GM18508 (cell line): ENCODE results near the gene SS18L1.
"Not testable (repeated sequence)": the region's sequence is repeated elsewhere in the genome, so short reads cannot be mapped to it uniquely, and the experiment has no call there.

Experiments used
- ATAC-seq: cut with Tn5 transposase; IDR thresholded peaks from one replicate; pipeline ENCODE4 v1.9.1; 2021; ENCODE audit warnings: moderate number of reproducible peaks; ENCODE audit not compliant: insufficient read depth, unreplicated experiment

The SS18L1 gene, protein sequence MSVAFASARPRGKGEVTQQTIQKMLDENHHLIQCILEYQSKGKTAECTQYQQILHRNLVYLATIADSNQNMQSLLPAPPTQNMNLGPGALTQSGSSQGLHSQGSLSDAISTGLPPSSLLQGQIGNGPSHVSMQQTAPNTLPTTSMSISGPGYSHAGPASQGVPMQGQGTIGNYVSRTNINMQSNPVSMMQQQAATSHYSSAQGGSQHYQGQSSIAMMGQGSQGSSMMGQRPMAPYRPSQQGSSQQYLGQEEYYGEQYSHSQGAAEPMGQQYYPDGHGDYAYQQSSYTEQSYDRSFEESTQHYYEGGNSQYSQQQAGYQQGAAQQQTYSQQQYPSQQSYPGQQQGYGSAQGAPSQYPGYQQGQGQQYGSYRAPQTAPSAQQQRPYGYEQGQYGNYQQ

DNA sequence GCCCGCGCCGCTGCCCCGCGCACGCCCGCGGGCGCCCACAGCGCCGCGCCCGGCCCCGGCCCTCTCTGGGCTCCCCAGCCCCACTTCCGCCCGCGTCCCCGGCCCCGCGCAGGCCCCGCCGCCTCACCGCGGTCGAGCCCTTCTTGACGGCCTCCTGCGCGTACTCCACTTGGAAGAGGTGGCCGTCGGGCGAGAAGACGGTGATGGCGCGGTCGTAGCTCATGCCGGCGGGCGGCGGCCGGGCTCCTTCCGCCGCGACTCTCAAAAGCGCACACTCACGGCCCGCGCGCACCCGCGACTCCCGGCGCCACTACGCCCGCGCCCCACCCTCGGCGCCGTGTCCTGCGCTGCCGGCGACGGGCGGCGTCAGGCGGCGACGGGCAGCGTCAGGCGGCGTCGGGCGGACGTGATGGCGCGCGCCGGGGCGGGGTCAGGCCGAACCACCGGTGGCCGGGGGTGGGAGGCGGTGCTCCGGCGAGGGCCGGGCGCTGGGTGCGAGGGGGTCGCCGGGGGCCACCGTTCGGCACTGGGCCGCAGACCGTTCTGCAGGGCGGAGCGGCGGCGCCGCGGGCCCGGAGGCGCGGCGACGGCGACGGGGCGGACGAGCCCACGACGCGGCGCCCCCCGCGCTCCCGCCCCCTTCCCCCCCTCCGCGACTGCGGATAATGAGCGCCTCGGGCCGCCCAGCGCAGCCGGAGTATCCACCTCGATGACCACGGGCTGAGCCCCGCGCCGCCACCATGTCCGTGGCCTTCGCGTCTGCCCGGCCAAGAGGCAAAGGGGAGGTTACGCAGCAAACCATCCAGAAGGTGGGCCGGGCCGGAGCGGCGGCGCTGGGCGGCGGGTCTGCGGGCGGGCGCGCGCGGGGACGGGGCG, at the start of gene SS18L1, which contains the start of gene PSMA7:
SS18L1 (plus strand) TSS at position 689 of the 876 bp plus-strand sequence; CDS start at position 741, 52 bp downstream.
PSMA7 (minus strand) TSS at position 314 of the 876 bp plus-strand sequence; CDS start at position 223, 91 bp downstream.
- ATAC-seq, result no peak

DNA sequence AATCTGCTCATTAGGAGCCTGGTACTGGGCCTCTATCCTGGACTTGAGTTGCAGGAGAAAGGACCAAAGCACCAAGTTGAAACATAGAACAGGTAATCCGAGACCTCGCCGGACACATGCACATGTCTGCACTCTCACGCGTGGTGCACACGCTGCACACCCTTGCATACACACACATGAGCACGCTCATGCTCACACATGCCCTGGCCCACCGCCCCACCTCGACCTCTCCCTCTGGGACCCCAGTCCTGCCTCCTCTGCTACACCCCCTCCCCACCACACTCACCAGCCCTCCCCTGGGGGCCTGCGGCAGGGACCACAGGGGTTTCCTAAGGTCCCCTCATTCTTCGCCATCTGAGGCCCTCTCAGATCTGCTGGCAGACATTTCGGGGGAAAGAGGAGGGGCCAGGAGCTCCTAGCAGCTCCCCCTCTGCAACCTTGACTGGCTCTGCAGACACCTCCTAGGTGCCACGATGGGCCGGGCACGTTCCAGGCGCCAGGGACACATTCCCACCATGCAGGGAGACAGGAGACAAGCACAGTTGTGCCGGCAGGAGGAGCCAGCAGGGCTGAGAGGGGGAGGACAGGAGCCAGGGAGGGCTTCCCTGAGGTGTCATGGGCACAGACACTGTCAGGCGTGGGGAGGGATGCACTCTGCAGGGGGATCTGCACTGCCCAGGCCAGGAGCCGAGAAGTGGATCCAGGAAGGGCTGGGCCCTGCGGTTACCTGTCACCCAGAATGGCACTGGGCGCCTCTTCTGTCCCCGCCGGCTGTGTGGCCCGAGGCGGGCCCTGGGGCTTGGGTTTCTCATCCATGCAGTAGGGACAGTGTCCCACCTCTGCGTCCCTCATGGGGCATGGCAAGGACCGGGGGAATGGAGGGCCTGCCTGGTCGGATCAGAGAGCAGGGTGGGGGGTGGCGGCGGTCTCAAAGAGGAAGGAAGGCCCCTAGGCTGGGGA, 46.9 kb upstream of the SS18L1 start:
- no peak for ATAC-seq

DNA sequence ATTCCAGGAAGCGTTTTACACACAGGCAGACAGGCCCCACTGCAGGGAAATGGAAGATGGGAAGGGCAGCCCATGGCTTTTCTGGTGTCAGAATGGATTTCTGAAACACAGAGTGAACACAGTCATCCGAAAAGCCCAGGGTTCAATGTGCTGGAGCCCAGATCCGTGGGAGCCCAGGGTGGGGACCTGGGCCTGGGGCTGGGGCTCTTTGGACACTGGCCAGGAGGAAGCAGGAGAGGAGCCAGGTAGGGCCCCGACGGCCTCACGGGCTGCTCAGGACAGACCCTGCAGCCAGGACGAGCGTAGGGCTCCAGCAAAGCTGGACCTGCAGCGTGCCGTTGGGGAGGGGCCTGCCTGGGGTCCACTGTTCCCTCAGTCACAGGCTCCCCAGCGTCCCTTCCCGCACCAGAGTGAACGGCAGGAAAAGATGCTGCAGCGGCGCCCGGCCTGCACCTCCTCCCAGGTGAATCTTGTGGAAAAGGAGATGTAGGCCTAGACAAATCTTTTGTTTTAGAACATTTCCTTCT, 45.6 kb upstream of the SS18L1 start:
- no peak for ATAC-seq

DNA sequence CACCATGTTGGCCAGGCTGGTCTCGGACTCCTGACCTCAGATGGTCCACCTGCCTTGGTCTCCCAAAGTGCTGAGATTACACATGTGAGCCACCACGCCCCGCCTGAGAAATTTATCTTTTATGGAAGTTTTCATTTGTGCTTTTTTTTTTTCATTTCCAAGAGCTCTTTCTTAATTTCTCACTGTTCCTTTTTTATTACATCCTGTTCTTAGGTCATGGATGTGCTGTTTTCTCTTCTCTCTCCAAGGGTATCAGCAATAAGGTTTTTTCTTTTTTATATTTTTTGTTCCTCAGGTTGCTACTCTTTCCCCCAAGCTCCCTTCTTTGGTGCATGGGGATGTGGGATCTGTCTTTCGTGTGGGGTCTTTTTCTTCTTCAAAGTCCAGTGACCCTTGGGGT, 42.5 kb upstream of the SS18L1 start:
- no peak for ATAC-seq

DNA sequence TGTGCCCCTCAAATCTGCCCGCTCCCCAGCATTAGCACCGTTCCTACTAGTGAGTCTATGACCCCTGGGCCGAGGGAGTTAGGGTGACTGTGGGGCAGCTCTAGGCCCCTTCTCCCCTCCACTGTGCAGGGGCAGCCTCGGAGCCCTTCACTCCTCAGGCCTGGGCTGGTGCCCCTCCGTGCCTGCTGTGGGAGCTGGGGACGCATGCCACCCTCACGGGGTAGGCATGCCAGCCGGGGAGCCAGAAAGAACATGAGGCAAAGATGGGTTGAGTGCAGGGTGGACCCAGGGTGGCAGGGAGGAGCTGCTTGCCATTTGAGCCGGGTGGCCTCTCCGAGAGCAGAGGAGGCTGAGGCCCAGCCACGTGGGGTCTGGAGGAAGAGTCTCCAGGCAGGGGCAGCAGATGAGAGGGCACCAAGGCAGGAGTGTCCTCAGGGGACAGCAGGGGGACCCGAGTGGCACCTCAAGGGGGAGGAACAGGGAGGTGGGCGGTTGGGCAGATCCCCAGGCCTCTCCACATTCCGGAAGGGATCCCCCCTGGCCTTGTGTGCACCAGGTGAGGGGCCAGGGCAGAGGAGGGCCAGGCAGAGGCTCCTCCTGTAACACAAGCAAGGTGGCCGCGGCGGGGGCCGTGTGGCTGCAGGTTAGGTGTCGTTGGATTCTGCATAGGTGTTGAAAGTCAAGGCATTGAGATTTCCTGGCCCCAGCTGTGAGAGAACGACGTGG, 39.9 kb upstream of the SS18L1 start:
- ATAC-seq, result no peak

DNA sequence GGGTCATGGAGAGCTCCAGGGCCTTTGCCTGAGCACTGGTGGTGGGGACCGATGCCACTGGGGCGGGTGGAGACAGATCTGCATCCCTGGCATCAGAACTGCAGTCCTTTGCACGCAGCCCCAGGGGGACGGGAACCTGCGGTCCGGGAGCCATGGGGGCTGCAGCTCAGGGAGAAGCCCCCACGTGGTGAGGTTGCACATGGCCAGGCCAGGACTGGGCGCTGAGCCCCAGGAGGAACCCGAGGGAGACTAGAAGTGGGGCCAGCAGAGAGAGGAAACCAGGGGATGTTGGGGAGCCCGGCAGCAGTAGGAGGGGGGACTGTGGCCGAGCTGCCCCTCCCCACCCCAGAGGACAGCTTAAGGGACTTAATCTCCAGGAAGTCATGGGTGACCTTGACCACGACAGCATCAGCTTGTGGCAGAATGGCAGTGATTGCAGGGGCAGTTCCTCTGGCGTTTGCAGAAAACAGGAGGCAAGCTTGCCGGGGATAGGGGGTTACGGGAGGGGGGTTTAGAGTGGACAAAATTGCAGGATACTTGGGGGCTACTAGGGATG, 39.3 kb upstream of the SS18L1 start:
- ATAC-seq, result no peak

DNA sequence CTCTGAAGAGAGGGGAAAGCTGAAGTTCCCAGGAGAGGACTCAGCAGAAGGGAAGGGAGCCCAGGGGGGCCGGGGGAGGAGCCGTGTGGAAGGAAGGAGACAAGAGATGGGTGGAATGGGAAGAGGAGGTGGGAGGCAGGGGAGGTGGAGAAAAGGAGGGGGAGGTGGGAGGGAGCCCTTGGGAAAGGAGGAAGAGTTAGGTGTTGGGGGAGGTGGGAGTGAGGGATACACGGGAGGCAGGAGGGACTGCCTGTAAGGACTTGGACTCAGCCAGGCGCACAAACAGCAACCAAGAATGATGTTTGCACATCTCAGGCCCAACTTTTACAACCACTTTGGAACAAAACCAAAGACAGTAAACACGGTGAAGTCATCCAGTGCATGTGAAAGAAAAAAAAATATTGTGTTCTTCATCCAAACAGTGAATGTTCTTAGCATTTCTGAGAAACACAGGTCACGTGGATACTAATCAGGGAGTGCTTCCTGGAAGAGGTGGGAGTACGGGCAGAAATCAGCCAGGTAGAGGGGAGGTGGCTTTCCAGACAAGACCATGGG, 38.7 kb upstream of the SS18L1 start:
- ATAC-seq, result no peak

DNA sequence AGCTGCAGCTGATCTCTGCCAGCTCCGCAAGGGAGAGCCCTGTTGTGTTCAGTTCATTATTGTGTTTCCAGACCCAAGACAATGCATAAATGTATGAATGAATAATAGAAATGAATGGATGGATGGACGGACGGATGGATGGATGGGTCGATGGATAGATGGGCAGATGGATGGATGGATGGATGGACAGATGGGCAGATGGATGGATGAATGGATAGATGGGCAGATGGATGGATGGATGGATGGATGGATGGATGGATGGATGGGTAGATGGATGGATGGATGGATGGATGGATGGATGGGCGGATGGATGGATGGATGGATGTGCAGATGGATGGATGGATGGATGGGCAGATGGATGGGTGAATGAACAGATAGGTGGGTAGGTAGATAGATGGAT, 38.0 kb upstream of the SS18L1 start:
- ATAC-seq, result no peak

DNA sequence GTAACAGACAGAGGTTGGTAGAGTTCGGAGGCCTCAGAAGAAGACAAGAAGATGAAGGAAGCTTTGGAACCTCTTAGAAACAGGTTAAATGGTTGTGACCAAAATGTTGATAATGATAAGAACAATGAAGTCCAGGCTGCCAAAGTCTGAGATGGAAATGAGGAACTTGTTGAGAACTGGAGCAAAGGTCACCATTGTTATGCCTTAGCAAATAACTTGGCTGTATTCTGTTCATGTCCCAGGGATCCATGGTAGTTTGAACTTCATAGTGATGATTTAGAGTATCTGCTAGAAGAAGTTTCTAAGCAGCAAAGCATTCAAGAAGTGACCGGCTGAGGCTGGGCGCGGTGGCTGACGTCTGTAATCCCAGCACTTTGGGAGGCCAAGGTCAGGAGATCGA, 32.4 kb upstream of the SS18L1 start:
- no peak for ATAC-seq

DNA sequence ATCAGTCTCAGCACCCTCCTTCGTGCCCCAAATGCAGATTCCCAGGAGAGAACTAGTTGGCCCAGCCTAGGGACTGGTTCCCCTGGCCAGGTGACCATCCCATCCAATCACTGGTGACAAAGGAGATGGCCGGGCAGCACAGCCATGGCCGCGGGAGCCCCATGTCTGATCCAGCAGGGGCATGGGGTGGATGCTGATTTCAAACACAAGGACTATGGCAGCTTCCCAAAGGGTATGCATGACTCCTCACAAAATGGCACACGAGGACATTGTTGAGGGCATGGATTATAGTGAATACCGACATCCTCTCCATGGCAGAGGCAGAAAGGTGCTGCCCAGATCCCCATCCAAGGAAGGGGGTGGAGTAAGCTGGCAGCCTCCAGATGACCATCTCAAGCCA, 31.2 kb upstream of the SS18L1 start:
- ATAC-seq, result no peak

DNA sequence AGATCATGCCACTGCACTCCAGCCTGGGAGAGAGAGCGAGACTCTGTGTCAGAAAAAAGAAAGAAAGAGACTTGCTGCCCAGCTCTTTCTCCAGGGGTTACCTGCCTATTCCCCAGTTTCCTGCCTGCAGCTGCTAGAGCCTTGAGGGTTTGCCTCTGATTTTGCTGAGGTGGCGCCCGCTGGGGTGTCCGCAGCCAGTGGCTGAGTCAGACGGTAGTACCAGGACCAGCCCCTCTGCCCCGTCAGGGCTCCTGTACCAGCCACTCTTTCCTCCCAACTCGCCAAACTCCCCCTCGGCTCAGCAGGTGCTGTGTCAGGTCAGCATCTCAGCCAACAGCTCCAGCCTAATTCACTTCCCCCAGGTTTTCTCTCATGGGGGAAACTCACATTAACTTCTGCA, 28.7 kb upstream of the SS18L1 start:
- no peak for ATAC-seq

DNA sequence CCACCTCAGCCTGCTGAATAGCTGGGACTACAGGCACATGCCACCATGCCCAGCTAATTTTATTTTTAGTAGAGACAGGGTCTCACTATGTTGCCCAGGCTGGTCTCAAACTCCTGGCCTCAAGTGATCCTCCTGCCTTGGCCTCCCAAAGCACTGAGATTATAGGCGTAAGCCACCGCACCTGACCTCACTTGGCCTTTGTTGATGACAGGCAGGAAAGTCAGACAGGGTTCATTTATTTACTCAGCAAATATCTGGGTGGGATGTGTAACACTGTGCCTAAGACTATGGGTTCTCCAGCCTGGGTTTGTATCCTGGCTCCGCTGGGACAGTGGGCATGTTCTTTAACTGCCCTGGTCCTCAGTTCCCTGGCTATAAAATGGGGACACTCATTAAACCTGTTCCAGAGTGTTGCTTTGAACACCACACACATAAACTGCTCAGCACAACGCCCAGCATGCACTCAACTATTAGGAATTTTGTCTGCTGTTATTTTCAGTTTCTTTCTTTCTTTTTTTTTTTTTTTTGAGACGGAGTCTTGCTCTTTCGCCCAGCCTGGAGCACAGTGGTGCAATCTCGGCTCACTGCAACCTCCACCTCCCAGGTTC, 27.7 kb upstream of the SS18L1 start:
- ATAC-seq, result not testable (repeated sequence)

DNA sequence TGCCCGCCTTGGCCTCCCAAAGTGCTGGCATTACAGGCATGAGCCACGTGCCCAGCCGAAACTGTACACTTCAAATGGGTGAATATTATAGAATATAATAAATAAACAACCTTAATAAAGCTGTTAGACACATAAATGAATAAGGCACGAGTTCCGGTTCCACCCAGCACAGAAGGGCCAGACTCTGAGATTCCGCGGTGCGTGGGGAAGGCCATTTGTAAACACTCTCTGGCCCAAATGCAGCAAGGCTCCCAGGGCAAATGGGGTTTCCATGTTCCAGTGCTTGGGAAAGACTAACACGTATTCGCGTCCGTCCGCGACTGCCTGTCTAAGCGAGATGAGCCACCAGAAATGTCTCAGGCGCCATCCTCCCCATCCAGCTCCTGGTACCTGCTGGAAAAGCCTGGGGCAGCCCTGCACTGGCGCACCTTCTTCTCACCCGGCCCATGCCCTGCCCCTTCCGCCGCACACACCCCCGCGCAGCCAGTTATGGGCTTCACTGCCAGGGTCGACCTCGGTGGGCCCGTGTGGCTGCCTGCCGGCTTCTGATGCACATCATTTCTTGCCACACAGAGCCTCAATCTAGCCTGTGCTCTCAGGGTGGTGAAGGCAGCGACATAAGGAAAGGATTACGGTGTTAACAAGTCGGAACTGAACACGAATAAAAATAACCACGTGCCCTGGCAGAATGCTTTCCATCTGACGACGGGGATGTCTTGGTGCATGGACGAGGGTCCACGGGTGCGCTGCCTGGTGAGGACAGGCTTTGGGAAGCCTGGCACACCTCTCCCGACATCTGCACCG, 26.8 kb upstream of the SS18L1 start:
- no peak for ATAC-seq

DNA sequence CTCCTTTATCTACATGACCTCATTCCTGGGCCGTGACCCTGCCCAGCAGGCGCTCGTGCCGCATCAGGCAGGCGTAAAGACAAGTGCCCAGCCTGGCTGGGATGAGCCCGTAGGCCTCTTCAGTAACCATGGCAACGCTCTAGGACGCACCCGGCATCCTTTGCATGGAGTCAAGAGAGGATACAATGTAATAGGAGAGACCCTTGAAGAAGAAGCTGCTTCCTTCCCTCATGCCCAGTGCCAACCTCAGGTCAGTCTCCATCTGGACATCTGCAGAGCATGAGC, 26.3 kb upstream of the SS18L1 start:
- ATAC-seq, result no peak

DNA sequence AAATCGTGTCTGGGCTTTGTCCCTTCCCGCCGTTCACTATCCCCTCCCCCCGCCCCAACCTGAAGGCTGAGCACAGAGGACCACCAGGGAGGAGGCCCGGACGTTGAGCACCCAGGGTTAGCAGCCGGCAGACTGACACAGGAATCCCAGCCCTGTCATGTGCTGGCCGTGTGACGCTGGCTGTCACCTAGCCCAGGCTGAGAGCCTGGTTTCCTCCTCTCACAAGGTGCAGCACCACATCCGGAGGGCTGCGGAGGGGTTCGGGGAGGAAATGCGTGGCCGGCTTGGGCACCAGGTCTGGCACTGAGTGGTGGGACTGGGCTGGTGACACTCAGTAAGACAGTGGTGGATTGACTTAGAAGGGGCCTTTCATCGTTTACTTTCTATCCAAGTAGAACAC, 25.9 kb upstream of the SS18L1 start:
- no peak for ATAC-seq

DNA sequence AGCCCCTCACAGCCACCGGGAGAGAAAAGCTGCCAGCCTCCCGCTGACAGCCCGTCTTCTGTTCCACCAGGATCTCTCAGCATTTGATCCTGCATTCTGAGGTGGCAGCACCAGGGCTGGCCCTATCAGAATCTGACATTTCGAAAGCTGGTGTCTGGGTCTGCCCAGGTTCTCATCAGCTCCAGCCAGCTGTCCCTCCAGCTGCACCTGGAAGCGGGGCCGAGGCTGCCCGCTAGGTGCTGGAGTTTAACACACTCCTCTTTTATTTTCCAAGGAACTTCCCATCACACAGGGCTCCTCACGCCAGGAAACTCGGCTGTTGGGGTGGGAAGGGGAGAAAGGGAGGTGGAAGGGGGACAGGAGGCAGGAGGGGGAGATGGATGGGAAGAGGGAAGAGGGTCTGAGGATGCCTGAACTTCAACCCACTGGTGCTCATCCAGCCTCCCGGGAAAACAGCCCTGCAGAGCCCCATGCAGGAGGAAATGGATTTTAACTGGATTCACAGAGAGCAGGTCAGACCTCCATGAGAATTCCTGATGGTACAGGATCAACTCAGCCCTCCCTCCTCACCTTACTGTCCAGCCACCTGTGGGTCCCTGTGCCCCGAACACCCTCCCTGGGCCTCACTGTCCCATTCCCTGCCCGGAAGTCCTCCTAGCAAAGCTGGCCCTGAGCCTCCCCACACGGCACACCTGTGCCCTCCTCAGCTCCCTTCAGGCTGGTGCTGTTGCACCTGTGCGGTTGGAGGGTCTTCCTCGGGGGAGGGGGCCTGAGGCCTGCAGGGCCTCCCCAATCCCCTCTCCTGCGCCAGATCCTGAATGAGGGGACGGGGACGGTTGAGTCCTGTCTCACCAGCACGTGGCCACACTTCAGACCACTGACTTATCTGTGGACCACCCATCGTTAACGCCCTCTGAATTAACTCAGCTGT, 25.2 kb upstream of the SS18L1 start:
- ATAC-seq, result no peak

DNA sequence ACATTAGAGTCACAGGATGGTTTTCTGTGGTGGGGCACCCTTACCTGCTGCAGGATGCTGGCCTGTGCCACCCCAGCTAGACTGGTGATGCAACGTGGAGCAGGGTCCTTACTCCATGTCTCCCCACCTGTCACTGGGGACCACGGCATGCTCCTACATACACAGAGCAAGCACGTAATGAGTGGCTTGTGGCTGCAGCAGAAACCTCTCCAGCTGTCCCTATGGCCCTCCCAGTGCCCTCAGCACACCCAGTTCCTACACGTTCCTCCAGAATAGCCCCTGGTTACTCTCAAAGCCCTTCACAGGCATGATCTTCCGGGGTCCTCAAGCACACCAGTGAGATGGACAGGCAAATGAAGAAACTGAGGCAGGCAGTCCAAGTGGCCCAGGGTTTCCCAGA, 24.5 kb upstream of the SS18L1 start:
- ATAC-seq, result no peak
